Tibial nerve (tissue), 4 donors: ENCODE measurements around the gene FAM210B. TPM values are rescaled to one million over a fixed set of nuclear protein-coding genes. Genes with fewer than 3 reads are reported as not detected.

Experiments used
- DNase-seq, 2 donors: peaks; one replicate each; pipeline ENCODE4 v3.0.0-alpha.2; 2019; ENCODE audit warnings: low spot score in 2 of 2
- H3K27ac ChIP-seq, 4 donors: fragments of 200-600 bp; sonication (generic) in 3 of 4; one replicate each; pipeline ENCODE4 v1.5.1; 2017 to 2019; ENCODE audit warnings: mild to moderate bottlenecking in 1 of 4
- H3K27me3 ChIP-seq, 2 donors: fragments of 200-600 bp; sonication (generic) in 1 of 2; one replicate each; pipeline versions ENCODE4 v1.5.1 to v1.6.0; 2017 to 2019
- H3K36me3 ChIP-seq, 3 donors: fragments of 200-600 bp; sonication (generic); one replicate each; pipeline ENCODE4 v1.5.1; 2018 to 2019
- H3K4me1 ChIP-seq, 4 donors: fragments of 200-600 bp; sonication (generic) in 3 of 4; one replicate each; pipeline ENCODE4 v1.5.1; 2017 to 2019
- H3K4me3 ChIP-seq, 4 donors: fragments of 200-600 bp; sonication (generic) in 3 of 4; one replicate each; pipeline ENCODE4 v1.5.1; 2017 to 2019; ENCODE audit warnings: mild to moderate bottlenecking in 1 of 4, moderate library complexity in 1 of 4
- H3K9me3 ChIP-seq, 4 donors: fragments of 200-600 bp; sonication (generic) in 3 of 4; one replicate each; pipeline ENCODE4 v1.5.1; 2017 to 2019
- CTCF ChIP-seq, 5 experiments: fragments of 200-600 bp in 3 of 5; fragments of 450-650 bp in 2 of 5; sonication (generic) in 3 of 5; IDR thresholded peaks; one replicate each; pipeline ENCODE4 v1.5.1; 2016 to 2019; ENCODE audit warnings: antibody characterized with exemption in 5 of 5, mild to moderate bottlenecking in 3 of 5, moderate library complexity in 2 of 5
- EP300 ChIP-seq, 2 donors: sonication (generic); formaldehyde crosslinking; IDR thresholded peaks; one replicate each; pipeline ENCODE4 v1.6.1; 2017; ENCODE audit warnings: antibody characterized with exemption in 2 of 2, mild to moderate bottlenecking in 1 of 2
- POLR2A ChIP-seq, 2 donors: fragments of 450-650 bp; IDR thresholded peaks; one replicate each; pipeline ENCODE4 v1.6.1; 2017; ENCODE audit warnings: antibody characterized with exemption in 2 of 2, mild to moderate bottlenecking in 2 of 2, moderate library complexity in 2 of 2
- WGBS, 2 donors: methylation state at CpG; one replicate each; pipeline ENCODE4 v1.1.5; 2018; 5-methylcytosine and 5-hydroxymethylcytosine counted together
- total RNA-seq, 4 donors: library from RNA; depleted of rRNA; stranded (reverse); fragments of >200 nt; gene quantifications; one replicate each; pipeline ENCODE4 v1.1.0, GENCODE V29; 2016

Gene FAM210B
- total RNA-seq, 4 donors from 2014 or later, result 36.8 to 56.6 (median 52.3) TPM

GRCh38 chr20:56417911-56418310 lies 59.1 kb downstream of the FAM210B start:
- WGBS, 2 donors, result 84 to 92% methylated on average over 4 of the region's 4 CpGs
- peaks cover 0 to 13% (median 0%) of the 10 kb centered on the region in 3 donors for H3K36me3 ChIP-seq
- no peaks in the 10 kb centered on the region for H3K27me3 ChIP-seq
- no peaks in the 10 kb centered on the region for H3K9me3 ChIP-seq
- TF ChIP-seq POLR2A (IDR thresholded peaks at IDR 0.05), result no peak
- no peak for TF ChIP-seq CTCF (IDR thresholded peaks at IDR 0.05)
- TF ChIP-seq EP300 (IDR thresholded peaks at IDR 0.05), result no peak
- peaks cover 0 to 7% (median 1%) of the 10 kb centered on the region in 4 donors for H3K4me1 ChIP-seq
- no peak for DNase-seq
- peak overlapping the region in 3 of 4 donors; percentile 62 to 71 (median 63) for H3K27ac ChIP-seq
- H3K4me3 ChIP-seq, result no peak overlapping the region

Other genes with a start within 250 kb of the FAM210B start
- not detected for gene MC3R, start 110.2 kb upstream of the FAM210B start, total RNA-seq
- gene AURKA, start 33.2 kb downstream of the FAM210B start, total RNA-seq, result 1 to 10 TPM in 3 of 4 donors, under 1 TPM in 1; 0.42 to 4.3 (median 1.7) TPM
- gene CSTF1, start 33.7 kb downstream of the FAM210B start, total RNA-seq, result 10 to 100 TPM; 17.6 to 25.9 (median 22.7) TPM
- 1 to 10 TPM; 2.0 to 7.5 (median 3.6) TPM for gene CASS4, start 53.3 kb downstream of the FAM210B start, total RNA-seq
- 10 to 100 TPM; 54.3 to 74.1 (median 65.2) TPM for gene RTF2, start 109.7 kb downstream of the FAM210B start, total RNA-seq
- gene FAM209A, start 165.8 kb downstream of the FAM210B start, total RNA-seq, result not detected
- gene FAM209B, start 174.3 kb downstream of the FAM210B start, total RNA-seq, result not detected